Caco-2 (cell line): ENCODE results near the gene YES1. TPM values are rescaled to one million over a fixed set of nuclear protein-coding genes. Genes with fewer than 3 reads are reported as not detected.

Experiments
- BruUV-seq: library from RNA; stranded (reverse); fragments of 400-500 nt; replicated peaks from 2 replicates; lab custom pipeline; 2021; lab: Mats Ljungman, UMichigan
- CTCF ChIA-PET: fragments of 300-600 bp; sonication (Branson Sonifier 250); formaldehyde crosslinking; loops from one replicate; lab custom pipeline; 2022; ENCODE audit warnings: antibody characterized with exemption; lab: Charles Lee
- POLR2A ChIA-PET: fragments of 300-600 bp; sonication (Branson Sonifier 250); formaldehyde crosslinking; loops from one replicate; lab custom pipeline; 2022; ENCODE audit warnings: antibody characterized with exemption; lab: Charles Lee
- DNase-seq, 2 experiments: peaks; one replicate each; pipeline versions ENCODE4 v3.0.0 to v3.0.0-alpha.2; 2020 to 2022
- H3K27me3 ChIP-seq: replicated peaks from 2 replicates; pipeline ENCODE4 v1.6.0; 2011; ENCODE audit warnings: low read length; ENCODE audit not compliant: control insufficient read depth, insufficient read depth
- H3K36me3 ChIP-seq: 2 replicates; pipeline ENCODE4 v1.5.1; 2011; ENCODE audit warnings: low read length; ENCODE audit not compliant: control insufficient read depth, insufficient read depth
- H3K4me1 ChIP-seq: fragments of 250-450 bp; sonication (Bioruptor Pico); 2 replicates; pipeline ENCODE4 v1.5.1; 2020; ENCODE audit warnings: mild to moderate bottlenecking
- H3K4me3 ChIP-seq: 2 replicates; pipeline ENCODE4 v1.5.1; 2011; ENCODE audit warnings: low read depth, mild to moderate bottlenecking, control low read depth, low read length
- H3K9me3 ChIP-seq: fragments of 250-450 bp; sonication (Bioruptor Pico); 2 replicates; pipeline ENCODE4 v1.5.1; 2020; ENCODE audit warnings: mild to moderate bottlenecking, moderate library complexity
- H3K27ac Mint-ChIP-seq: one replicate; pipeline ENCODE4 v1.8.0; 2022; ENCODE audit warnings: mixed read lengths; ENCODE audit not compliant: unreplicated experiment
- H3K27me3 Mint-ChIP-seq: one replicate; pipeline ENCODE4 v1.8.0; 2022; ENCODE audit warnings: mixed read lengths; ENCODE audit not compliant: insufficient read depth, unreplicated experiment
- H3K36me3 Mint-ChIP-seq: one replicate; pipeline ENCODE4 v1.8.0; 2022; ENCODE audit warnings: mild to moderate bottlenecking, mixed read lengths; ENCODE audit not compliant: insufficient read depth, unreplicated experiment
- H3K4me1 Mint-ChIP-seq: one replicate; pipeline ENCODE4 v1.8.0; 2022; ENCODE audit warnings: low read depth, mixed read lengths; ENCODE audit not compliant: unreplicated experiment
- H3K4me3 Mint-ChIP-seq: one replicate; pipeline ENCODE4 v1.8.0; 2022; ENCODE audit warnings: mild to moderate bottlenecking, moderate library complexity, mixed read lengths; ENCODE audit not compliant: unreplicated experiment
- H3K9me3 Mint-ChIP-seq: one replicate; pipeline ENCODE4 v1.8.0; 2022; ENCODE audit warnings: mixed read lengths; ENCODE audit not compliant: unreplicated experiment
- CTCF ChIP-seq, 2 experiments: fragments of 200-600 bp in 1 of 2; IDR thresholded peaks; 1 replicate in 1 of 2; 2 replicates in 1 of 2; pipeline versions ENCODE4 v1.5.1 to v1.8.0; 2011 to 2022; ENCODE audit warnings: antibody characterized with exemption in 1 of 2, control low read depth in 1 of 2, inconsistent platforms in 1 of 2, low read depth in 1 of 2, low read length in 1 of 2, mild to moderate bottlenecking in 1 of 2, moderate library complexity in 1 of 2; ENCODE audit not compliant: insufficient read depth in 1 of 2, severe bottlenecking in 1 of 2, unreplicated experiment in 1 of 2
- intact Hi-C: fragments of 100-400 bp; cut with micrococcal nuclease; formaldehyde crosslinking; loops from one replicate; pipeline ENCODE4 v1.10.0; 2022; ENCODE audit not compliant: unreplicated experiment
- total RNA-seq: library from RNA; stranded (reverse); gene quantifications from 2 replicates; pipeline ENCODE4 v1.2.3, GENCODE V29; 2022

Gene YES1
- total RNA-seq, 1 experiment from 2014 or later, result 95.0 TPM

DNA sequence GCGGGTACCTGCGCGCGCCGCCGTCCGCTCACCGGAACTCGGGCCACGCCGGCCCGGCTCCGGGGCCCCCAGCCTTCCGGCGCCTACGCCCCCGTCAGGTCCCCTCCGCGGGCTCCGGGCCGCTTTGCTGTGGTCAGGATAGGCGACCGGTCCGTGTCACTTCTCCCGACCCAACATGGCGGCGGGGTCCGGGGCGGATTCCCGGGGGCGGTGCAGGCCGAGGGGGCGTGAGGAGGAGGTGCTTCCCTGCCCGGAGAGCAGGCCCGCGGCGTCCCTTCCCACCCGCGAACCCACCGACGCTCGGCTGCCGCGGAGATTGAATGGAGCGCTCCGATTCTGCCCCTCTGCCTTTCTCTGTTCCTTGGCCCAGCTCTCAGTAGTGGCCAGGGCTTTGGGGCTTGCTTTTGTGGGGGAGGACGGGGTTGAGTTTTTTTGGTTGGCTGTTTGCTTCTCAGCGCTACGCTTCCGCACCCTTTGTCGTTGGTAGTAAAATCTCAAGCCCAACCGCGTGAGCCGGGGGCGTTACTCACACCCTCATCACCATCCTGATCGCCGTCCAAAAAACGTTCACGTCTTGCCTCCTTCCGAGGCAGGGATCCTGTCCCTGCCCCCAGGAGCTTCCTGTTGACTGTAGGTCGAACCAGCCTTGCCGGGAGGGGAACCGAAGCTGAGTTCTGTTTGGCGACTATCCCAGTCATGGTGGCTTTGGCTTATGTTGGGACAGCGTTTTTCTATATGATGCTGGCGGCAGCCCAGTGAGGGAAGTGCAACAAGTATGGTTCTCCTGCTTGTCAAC, 532 bp upstream of the YES1 start:
- intact Hi-C loops, result loop anchor here (1.0 to 2.0 kb wide), 3 partner anchors 20 to 70 kb away; no protein-coding TSS in a partner anchor
- H3K27ac Mint-ChIP-seq, result peak overlapping the region; percentile 94

DNA sequence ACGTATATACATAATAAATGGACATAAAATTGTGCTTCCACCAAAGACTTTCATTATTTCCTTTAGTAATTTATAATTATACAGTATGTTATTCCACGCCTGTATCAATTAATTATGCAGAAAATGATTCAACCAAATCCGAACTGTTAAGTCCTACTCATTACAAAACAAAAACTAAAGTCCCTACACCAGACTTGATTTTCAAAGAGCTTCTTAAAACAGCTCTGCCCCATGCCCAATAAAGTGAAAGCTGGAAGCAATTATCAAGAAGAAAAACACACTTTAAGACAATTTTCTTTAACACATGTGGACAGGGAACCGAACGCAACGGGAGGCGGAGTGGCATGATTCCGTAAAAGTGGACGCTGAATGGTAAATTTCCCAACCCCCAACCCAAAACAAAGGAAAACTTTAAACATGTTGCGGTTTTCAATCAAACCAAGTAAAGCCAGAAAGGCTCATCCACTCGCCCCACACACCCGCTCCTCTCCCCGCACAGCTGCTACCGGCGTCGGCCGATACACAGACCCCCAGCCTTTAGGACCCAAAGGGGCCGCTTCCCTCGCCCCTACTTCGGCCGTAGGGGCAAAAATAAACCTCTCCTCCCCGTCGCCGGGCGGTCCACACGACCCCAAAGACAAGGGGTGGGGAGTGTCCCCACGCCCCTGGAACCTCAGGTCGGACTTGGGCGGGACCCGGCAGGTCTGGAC, 705 bp downstream of the YES1 start:
- H3K27ac Mint-ChIP-seq, result peak overlapping the region; percentile 87
- no peak for DNase-seq

More for the DNA sequence above, 532 bp upstream of the YES1 start:
- TF ChIP-seq CTCF (IDR thresholded peaks at IDR 0.05; ENCODE audit: insufficient read depth in 1 of 2, low read depth in 1 of 2, low read length in 1 of 2, severe bottlenecking in 1 of 2, unreplicated experiment in 1 of 2), result no peak
- Histone ChIP-seq H3K4me1 (0 out of 2 replicates have a peak, but pooled peaks cover 4% of the 10 kb centered on the region), H3K9me3 (no peaks in the 10 kb centered on the region), H3K36me3 (no peaks in the 10 kb centered on the region), H3K27me3 (no peaks in the 10 kb centered on the region), H3K4me3 (peak overlapping the region; percentile 79)
- Mint-ChIP-seq H3K36me3 (peaks cover 6% of the 10 kb centered on the region), H3K4me3 (peak overlapping the region; percentile 96), H3K27me3 (no peaks in the 10 kb centered on the region), H3K9me3 (no peaks in the 10 kb centered on the region), H3K4me1 (peaks cover 6% of the 10 kb centered on the region)
- TSS peak; percentile 77 for BruUV-seq
- POLR2A ChIA-PET, result no interaction called here
- peak; percentile 90 to 94 for DNase-seq
- CTCF ChIA-PET, result interaction anchor here (0.6 to 1.0 kb wide), 3 partner anchors 20 to 130 kb away, joined by 3 to 6 read pairs (median 3); partner anchors contain the start of gene ENOSF1

More for the DNA sequence above, 705 bp downstream of the YES1 start:
- Histone ChIP-seq H3K4me1 (0 out of 2 replicates have a peak, but pooled peaks cover 4% of the 10 kb centered on the region), H3K4me3 (peak overlapping the region; percentile 79), H3K36me3 (no peaks in the 10 kb centered on the region), H3K27me3 (no peaks in the 10 kb centered on the region), H3K9me3 (no peaks in the 10 kb centered on the region)
- no peaks in the 10 kb centered on the region for H3K9me3 Mint-ChIP-seq
- peak overlapping the region; percentile 96 for H3K4me3 Mint-ChIP-seq
- no peaks in the 10 kb centered on the region for H3K27me3 Mint-ChIP-seq
- TF ChIP-seq CTCF (IDR thresholded peaks at IDR 0.05; ENCODE audit: insufficient read depth in 1 of 2, low read depth in 1 of 2, low read length in 1 of 2, severe bottlenecking in 1 of 2, unreplicated experiment in 1 of 2), result no peak
- intact Hi-C loops, result no loop called here
- ChIA-PET POLR2A (interaction anchor here (0.6 kb wide), 1 partner anchor 10 kb away, joined by 3 read pairs; no protein-coding TSS in a partner anchor), CTCF (interaction anchor here (0.6 kb wide), 1 partner anchor 12 kb away, joined by 4 read pairs; no protein-coding TSS in a partner anchor)
- H3K4me1 Mint-ChIP-seq, result peaks cover 6% of the 10 kb centered on the region
- H3K36me3 Mint-ChIP-seq, result peaks cover 6% of the 10 kb centered on the region
- TSS peak; percentile 50 for BruUV-seq
